Hematopoietic multipotent progenitor cell treated with erythropoietin and hydrocortisone succinate and interleukin-3 and kit ligand, for 6 days (in vitro differentiated cells): ENCODE results near the gene CNTN5.
"Not testable (repeated sequence)": the region's sequence is repeated elsewhere in the genome, so short reads cannot be mapped to it uniquely, and the experiment has no call there.

Experiments
- DNase-seq: peaks from one replicate; pipeline ENCODE4 v3.0.0-alpha.2; 2015

Gene CNTN5

DNA sequence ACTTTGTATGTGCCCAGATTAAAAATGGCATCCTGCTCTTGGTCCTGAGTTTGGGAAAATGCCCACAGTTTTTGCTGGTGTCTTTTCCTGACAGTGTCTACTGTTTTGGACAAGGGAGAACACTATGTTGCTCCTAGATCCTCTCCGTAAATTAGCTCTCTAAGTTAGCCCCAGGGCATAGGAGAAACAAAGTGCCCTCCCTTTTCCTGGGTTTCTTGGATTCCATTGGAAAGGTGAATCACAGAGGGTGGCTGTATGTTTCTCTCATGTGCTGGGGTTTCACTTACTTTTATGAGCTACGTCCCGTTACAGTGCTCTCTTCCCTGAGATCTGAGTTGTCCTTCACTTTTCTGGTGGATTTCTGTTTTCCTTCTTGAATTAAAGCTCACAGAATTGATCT, 782.8 kb downstream of the CNTN5 start:
- no peak for DNase-seq

GRCh38 chr11:99812516-99812915, 791.8 kb downstream of the CNTN5 start:
- no peak for DNase-seq

DNA sequence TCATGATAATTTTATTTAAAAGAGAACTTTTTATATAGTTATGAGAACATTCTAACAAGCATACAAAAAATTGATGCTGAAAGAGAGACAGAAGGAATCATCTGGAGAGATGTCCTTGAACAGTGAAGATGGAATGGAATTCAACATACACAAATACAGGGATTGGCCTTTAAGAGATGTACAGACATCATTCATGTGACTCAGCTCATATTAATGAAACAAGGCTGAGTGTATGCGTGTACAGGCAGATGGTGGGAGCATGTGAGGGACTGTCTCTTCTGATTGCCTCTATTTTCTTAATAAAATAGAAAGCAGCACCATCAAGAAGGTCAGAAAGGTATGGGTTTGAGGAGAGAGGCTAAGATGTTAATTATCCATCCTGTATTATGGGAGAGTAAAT, 793.3 kb downstream of the CNTN5 start:
- no peak for DNase-seq

- no peak for DNase-seq
Observed at GRCh38 chr11:99814738-99815137, 794.0 kb downstream of the CNTN5 start.

DNA sequence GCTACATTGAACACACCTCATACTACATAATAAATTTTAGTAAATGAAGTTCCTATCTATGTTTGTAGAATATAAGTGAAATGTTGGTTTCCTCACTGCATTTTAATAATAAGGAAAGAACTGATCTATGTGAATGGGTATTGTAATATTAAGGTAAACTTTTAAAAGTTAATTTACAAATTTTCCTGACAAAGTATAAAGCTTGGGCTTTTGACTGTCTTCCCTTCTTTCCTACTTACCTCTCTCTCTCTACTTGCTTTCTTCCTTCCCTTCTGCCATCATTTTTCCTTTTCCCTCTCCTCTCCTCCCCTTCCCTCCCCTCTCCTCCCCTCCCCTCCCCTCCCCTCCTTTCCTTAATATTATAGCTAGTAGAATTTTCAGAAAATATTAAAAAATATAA, 798.2 kb downstream of the CNTN5 start:
- no peak for DNase-seq

DNA sequence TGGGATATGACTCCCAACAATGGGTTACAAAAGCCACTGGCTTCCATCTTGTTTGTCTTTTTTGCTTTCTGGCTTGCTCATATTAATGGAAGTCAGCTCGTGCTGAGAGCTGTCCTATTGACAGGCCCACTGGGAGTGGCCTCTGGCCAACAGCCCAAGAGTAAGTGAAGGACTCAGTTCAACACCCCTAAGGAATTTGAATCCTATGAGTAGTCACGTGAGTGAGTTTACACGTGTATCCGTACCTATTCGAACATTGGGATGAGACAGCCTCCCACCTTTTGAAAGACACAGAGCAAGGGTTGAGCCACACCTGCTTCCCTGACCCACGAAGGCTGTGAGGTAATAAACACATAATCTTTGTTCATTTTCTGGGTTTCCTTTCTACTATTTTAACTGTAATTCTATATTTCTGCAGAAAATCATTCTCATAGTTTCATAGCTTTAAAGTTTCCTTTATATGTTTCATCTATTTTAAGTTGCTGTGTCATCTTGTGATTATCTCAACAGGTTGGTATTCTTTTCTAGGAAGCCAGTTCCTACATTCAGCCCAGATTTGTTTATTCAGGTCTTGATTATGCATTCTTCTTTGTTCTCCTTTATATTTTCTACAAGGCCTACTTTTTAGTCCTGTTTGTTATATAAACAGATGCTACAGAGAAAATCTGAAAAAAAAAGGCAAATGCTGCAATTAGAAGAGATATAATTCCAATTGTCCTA, 802.3 kb downstream of the CNTN5 start:
- DNase-seq, result no peak

- not testable (repeated sequence) for DNase-seq
Observed at GRCh38 chr11:99836739-99837138, 816.0 kb downstream of the CNTN5 start.

- no peak for DNase-seq
Observed at GRCh38 chr11:99841885-99842284, 821.1 kb downstream of the CNTN5 start.

- no peak for DNase-seq
Observed at GRCh38 chr11:99865951-99866350, 845.2 kb downstream of the CNTN5 start.

GRCh38 chr11:99881610-99882009, 860.9 kb downstream of the CNTN5 start:
- DNase-seq, result no peak

DNA sequence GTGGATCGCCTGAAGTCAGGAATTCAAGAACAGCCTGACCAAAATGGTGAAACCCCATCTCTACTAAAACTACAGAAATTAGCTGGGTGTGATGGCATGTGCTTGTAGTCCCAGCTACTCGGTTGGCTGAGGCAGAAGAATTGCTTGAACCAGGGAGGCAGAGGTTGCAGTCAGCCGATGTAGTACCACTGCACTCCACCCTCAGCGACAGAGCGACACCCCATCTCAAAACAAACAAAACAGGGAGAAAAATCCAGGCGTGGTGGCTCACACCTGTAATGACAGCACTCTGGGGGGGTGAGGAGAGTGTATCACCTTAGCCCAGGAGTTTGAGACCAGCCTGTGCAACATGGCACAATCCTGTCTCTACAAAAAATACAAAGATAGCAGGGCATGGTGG, 864.0 kb downstream of the CNTN5 start:
- DNase-seq, result no peak

DNA sequence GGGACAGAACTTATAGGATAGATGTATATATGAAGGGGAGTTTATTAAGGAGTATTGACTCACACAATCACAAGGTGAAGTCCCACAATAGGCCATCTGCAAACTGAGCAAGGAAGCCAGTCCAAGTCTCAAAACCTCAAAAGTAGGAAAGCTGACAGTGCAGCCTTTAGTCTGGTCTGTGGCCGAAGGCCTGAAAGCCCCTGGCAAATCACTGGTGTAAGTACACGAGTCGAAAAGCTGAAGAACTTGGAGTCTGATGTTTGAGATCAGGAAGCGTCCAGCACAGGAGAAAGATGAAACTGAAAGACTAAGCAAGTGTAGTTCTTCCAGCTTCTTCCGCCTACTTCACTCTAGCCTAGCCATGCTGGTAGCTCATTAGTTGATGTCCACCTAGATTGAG, 866.7 kb downstream of the CNTN5 start:
- no peak for DNase-seq

GRCh38 chr11:99893811-99894210, 873.1 kb downstream of the CNTN5 start:
- DNase-seq, result no peak

- DNase-seq, result no peak
Observed at GRCh38 chr11:99901175-99901574, 880.4 kb downstream of the CNTN5 start.

GRCh38 chr11:99911116-99911515, 890.4 kb downstream of the CNTN5 start:
- DNase-seq, result no peak

DNA sequence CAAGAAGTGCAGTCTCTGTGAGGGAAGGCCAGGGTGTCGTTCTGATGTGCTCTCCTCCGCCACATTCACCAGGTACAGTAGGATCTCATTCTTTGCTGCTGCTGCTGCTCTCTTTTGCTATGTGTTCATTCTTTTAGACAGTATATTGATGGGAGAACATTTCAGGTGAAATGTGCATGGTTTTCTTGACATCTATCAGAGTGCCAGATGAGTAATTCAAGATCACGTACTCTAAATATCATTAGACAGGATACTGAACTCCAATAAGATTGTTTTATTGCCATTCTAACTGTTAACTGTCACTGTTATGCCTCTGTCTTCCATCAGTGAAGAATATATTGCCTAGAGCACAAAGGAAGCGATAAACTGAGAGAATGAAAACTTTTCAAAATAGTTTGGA, 895.3 kb downstream of the CNTN5 start:
- DNase-seq, result no peak

GRCh38 chr11:99918761-99919160, 898.0 kb downstream of the CNTN5 start:
- no peak for DNase-seq

- no peak for DNase-seq
Observed at GRCh38 chr11:99920956-99921355, 900.2 kb downstream of the CNTN5 start.

GRCh38 chr11:99925968-99926367, 905.2 kb downstream of the CNTN5 start:
- no peak for DNase-seq

DNA sequence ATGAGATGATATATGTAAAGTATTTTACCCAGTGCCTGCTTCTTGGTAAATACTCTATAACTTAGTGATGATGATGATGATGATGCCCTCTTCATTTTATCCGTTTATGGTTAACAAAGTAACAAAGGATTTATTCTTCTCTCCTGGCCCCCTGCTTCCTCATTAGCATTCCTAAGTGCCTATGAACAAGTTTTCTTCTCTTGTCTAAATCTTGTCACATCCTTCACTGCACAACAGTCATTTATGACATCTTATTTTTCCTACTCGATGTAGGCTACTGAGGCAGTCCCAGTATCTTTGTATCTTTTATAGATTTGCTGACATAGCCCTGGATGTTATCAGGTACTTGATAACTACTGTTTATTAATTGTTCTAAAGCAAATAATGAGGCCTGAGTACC, 911.9 kb downstream of the CNTN5 start:
- DNase-seq, result no peak

- DNase-seq, result no peak
Observed at GRCh38 chr11:99934008-99934407, 913.3 kb downstream of the CNTN5 start.

GRCh38 chr11:99937330-99937729, 916.6 kb downstream of the CNTN5 start:
- no peak for DNase-seq

DNA sequence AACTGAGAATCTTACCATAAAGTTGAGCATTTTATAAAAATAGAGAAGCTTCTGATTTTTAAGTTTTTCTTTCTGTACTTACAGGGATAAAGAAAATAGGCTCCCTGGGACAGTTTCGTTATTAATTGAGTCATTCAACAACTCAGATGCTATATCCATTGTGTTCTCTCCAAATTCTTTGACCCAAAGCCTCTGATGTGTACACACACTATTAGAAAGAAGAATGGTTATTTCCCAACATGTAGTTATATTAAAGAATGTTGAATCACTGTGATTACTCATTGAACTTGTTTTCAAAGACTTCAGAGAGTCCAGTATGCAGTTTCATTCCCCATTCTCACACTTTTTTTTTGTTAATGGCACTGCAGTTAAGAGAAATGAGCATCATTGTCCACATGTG, 932.1 kb downstream of the CNTN5 start:
- DNase-seq, result no peak

DNA sequence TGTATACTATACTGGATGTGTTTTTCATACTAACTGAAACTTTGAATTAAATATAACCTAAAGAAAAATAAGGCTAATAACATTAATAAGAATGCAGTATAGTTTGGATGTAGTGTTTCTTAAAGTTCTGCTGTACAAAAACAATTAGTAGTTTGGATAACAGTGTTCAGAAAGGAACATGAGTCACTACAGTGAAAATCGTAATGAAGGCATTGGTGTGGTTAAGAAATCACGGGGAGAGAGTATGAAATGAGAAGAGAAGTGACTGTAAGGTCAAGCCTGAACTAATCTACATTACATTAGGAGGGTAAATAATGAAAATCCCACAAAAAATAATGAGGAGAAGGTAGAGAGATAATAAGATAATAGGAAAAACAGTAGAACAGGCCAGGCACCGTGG, 939.8 kb downstream of the CNTN5 start:
- no peak for DNase-seq

- no peak for DNase-seq
Observed at GRCh38 chr11:99968336-99968735, 947.6 kb downstream of the CNTN5 start.

DNA sequence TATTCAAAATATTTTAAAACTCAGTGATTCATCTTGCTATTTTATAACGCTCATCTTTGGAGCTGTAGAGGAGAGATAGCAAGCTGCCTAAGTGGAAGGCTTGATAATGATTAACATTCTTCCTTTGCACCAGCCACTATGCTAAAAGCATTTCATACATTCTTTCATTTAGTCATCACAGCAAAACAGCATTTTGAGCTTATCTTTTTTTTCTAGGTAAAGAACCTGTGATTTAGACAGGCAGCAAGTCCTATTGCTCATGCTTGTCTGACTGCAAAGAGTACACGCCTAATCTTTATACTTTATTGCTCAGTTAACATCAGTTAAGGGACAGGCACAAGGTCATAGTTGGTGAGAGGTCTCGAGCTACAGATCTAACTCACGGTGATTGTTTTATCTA, 953.2 kb downstream of the CNTN5 start:
- no peak for DNase-seq
